Measurements from ENCODE around the gene TRAF1. TPM values are rescaled to one million over a fixed set of nuclear protein-coding genes. Genes with fewer than 3 reads are reported as not detected.

Gene TRAF1
- total and polyA plus RNA-seq, 2 of the 13 experiments (the other 11 are each of a cell fraction or from before 2014, with no cell fraction given): 0.44 to 1.0 TPM

DNA sequence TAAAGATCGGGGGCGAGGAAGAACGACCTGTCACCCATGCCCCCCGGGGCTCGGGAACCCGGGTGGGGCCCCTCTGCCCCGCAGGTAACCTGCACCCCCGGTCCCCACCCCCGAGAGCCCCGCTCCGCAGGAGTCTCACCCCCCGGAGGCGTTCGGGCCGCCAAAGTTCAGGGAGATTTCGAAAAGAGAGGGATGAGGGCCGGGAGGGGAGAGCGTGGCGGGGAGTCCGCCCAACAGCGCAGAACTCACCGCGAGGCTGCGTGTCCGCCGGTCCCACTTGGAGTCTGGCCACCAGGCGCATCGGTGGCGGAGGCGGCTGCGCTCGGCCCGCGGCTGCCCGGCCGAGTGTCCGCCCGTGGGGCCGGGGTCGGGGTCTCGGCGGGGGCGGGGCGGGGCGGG, 49.8 kb downstream of the TRAF1 start, which contains the start of gene PHF19:
TSS of gene PHF19 (minus strand) at position 347 of the 399 bp plus-strand sequence. CDS start 2,447 bp downstream, outside the sequence.
- Histone ChIP-seq H3K4me3 (replicated peaks in 1 of 3; ENCODE audit: insufficient read depth in 1 of 3, low read depth in 2 of 3, low read length in 3 of 3) (peak within 1 kb of the TSS; percentile 77 to 89 (median 86)), H3K9ac (ENCODE audit: insufficient read depth, low read depth, low read length) (peak within 1 kb of the TSS; percentile 84), H3K4me2 (ENCODE audit: low read depth, low read length) (peak within 1 kb of the TSS; percentile 99), H4K20me1 (ENCODE audit: insufficient read depth, low read length) (no peaks in the 10 kb centered on the region), H3K9me3 (ENCODE audit: low read length) (no peaks in the 10 kb centered on the region), H3K36me3 (replicated peaks in 1 of 2; ENCODE audit: control insufficient read depth in 1 of 2, insufficient read depth in 2 of 2, low read length in 2 of 2) (peaks cover 11 to 29% of the 10 kb centered on the region in 2 experiments; a peak in 4 of 5 replicates), H3K27me3 (ENCODE audit: control insufficient read depth in 1 of 2, insufficient read depth in 2 of 2, low read length in 2 of 2) (no peaks in the 10 kb centered on the region; a peak in 1 of 5 replicates), H2AFZ (ENCODE audit: low read length) (peak within 1 kb of the TSS; percentile 67), H3K4me1 (ENCODE audit: insufficient read depth, low read length) (peaks cover 45% of the 10 kb centered on the region), H3K27ac (ENCODE audit: extremely low read length, insufficient read depth, low read length) (peak within 1 kb of the TSS; percentile 96), H3K79me2 (ENCODE audit: insufficient read depth, low read length) (peaks cover 14% of the 10 kb centered on the region)
- BruUV-seq (replicated peaks): no TSS peak
- ChIA-PET POLR2A (interaction anchor here (0.8 to 1.6 kb wide), 2 partner anchors 20 to 110 kb away, joined by 3 read pairs; no protein-coding TSS in a partner anchor), CTCF (ENCODE audit: low intra/inter-chr PET ratio, low total read pairs) (no interaction called here)
- DNase-seq (ENCODE audit: low spot score) (peak; percentile 23), FAIRE-seq (no peak), ATAC-seq (peak; percentile 14)
- WGBS (ENCODE audit: low lambda C conversion rate): 5% methylated on average over 16 of the region's 45 CpGs
- intact Hi-C loops (cut with micrococcal nuclease; ENCODE audit: unreplicated experiment): loop anchor here (2.0 to 5.0 kb wide), 3 partner anchors 34 to 120 kb away; partner anchors contain the start of gene PSMD5
- in situ Hi-C loops (cut with HindIII; ENCODE audit: extremely low pct_ligation_motif_present, low pct_unique_long_range_greater_than_20kb): no loop called here
- TF ChIP-seq MXI1 (IDR thresholded peaks at IDR 0.05; ENCODE audit: borderline replicate concordance, low read depth, low read length) (no peak), YY1 (IDR thresholded peaks at IDR 0.05; ENCODE audit: insufficient read depth, insufficient replicate concordance, low read depth, low read length) (peak; percentile 4), ZNF83 (CRISPR knock-in tag; IDR thresholded peaks at IDR 0.05; ENCODE audit: borderline replicate concordance) (no peak), FOSL2 (CRISPR knock-in tag; IDR thresholded peaks at IDR 0.05) (no peak), GTF3A (CRISPR knock-in tag; conservative IDR thresholded peaks at IDR 0.05) (no peak), KAT2B (IDR thresholded peaks at IDR 0.05; ENCODE audit: borderline replicate concordance, low read depth, low read length) (no peak), ELF3 (CRISPR knock-in tag; IDR thresholded peaks at IDR 0.05) (no peak), IRF2 (CRISPR knock-in tag; IDR thresholded peaks at IDR 0.05) (no peak), CCDC6 (CRISPR knock-in tag; IDR thresholded peaks at IDR 0.05) (no peak), TAF1 (CRISPR knock-in tag; IDR thresholded peaks at IDR 0.05) (0 out of 2 replicates have a peak, but pooled peaks have one; percentile 15), KDM3A (CRISPR knock-in tag; IDR thresholded peaks at IDR 0.05; ENCODE audit: low read depth) (0 out of 2 replicates have a peak, but pooled peaks have one; percentile 2), SYNCRIP (IDR thresholded peaks at IDR 0.05; ENCODE audit: insufficient read depth, low read depth, low read length) (no peak), ZNF713 (CRISPR knock-in tag; IDR thresholded peaks at IDR 0.05) (no peak), PITX1 (CRISPR knock-in tag; IDR thresholded peaks at IDR 0.05) (no peak), SKI (IDR thresholded peaks at IDR 0.05; ENCODE audit: partially characterized antibody) (no peak), KLF6 (CRISPR knock-in tag; IDR thresholded peaks at IDR 0.05) (no peak), TCF7 (IDR thresholded peaks at IDR 0.05; ENCODE audit: low read depth) (no peak)
- TF ChIP-seq, protein P1, sequence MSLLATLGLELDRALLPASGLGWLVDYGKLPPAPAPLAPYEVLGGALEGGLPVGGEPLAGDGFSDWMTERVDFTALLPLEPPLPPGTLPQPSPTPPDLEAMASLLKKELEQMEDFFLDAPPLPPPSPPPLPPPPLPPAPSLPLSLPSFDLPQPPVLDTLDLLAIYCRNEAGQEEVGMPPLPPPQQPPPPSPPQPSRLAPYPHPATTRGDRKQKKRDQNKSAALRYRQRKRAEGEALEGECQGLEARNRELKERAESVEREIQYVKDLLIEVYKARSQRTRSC (CRISPR knock-in tag; IDR thresholded peaks at IDR 0.05; ENCODE audit: low read depth): no peak
- TF ChIP-seq, protein P2, sequence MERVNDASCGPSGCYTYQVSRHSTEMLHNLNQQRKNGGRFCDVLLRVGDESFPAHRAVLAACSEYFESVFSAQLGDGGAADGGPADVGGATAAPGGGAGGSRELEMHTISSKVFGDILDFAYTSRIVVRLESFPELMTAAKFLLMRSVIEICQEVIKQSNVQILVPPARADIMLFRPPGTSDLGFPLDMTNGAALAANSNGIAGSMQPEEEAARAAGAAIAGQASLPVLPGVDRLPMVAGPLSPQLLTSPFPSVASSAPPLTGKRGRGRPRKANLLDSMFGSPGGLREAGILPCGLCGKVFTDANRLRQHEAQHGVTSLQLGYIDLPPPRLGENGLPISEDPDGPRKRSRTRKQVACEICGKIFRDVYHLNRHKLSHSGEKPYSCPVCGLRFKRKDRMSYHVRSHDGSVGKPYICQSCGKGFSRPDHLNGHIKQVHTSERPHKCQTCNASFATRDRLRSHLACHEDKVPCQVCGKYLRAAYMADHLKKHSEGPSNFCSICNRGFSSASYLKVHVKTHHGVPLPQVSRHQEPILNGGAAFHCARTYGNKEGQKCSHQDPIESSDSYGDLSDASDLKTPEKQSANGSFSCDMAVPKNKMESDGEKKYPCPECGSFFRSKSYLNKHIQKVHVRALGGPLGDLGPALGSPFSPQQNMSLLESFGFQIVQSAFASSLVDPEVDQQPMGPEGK (CRISPR knock-in tag; IDR thresholded peaks at IDR 0.05): no peak; the same call in 1 of the 2 replicates
- TF ChIP-seq, protein P3, sequence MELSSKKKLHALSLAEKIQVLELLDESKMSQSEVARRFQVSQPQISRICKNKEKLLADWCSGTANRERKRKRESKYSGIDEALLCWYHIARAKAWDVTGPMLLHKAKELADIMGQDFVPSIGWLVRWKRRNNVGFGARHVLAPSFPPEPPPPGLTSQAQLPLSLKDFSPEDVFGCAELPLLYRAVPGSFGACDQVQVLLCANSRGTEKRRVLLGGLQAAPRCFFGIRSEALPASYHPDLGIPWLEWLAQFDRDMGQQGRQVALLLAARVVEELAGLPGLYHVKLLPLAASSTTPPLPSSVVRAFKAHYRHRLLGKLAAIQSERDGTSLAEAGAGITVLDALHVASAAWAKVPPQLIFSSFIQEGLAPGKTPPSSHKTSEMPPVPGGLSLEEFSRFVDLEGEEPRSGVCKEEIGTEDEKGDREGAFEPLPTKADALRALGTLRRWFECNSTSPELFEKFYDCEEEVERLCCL (CRISPR knock-in tag; IDR thresholded peaks at IDR 0.05; ENCODE audit: borderline replicate concordance): no peak
- TF ChIP-seq, protein P4, sequence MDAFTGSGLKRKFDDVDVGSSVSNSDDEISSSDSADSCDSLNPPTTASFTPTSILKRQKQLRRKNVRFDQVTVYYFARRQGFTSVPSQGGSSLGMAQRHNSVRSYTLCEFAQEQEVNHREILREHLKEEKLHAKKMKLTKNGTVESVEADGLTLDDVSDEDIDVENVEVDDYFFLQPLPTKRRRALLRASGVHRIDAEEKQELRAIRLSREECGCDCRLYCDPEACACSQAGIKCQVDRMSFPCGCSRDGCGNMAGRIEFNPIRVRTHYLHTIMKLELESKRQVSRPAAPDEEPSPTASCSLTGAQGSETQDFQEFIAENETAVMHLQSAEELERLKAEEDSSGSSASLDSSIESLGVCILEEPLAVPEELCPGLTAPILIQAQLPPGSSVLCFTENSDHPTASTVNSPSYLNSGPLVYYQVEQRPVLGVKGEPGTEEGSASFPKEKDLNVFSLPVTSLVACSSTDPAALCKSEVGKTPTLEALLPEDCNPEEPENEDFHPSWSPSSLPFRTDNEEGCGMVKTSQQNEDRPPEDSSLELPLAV (CRISPR knock-in tag; conservative IDR thresholded peaks at IDR 0.05; ENCODE audit: low read depth): no peak

Data from HepG2 (cell line).